Ammon's horn (tissue), 1 donor: ENCODE data around the gene MTRF1.
A peak's percentile ranks its signal among the peaks of the same experiment; 100 is the strongest.
"Not testable (repeated sequence)": the region's sequence is repeated elsewhere in the genome, so short reads cannot be mapped to it uniquely, and the experiment has no call there.

Experiments
- DNase-seq: peaks from one replicate; pipeline ENCODE4 v3.0.0-alpha.2; 2016; ENCODE audit warnings: low spot score

MTRF1 gene

DNA sequence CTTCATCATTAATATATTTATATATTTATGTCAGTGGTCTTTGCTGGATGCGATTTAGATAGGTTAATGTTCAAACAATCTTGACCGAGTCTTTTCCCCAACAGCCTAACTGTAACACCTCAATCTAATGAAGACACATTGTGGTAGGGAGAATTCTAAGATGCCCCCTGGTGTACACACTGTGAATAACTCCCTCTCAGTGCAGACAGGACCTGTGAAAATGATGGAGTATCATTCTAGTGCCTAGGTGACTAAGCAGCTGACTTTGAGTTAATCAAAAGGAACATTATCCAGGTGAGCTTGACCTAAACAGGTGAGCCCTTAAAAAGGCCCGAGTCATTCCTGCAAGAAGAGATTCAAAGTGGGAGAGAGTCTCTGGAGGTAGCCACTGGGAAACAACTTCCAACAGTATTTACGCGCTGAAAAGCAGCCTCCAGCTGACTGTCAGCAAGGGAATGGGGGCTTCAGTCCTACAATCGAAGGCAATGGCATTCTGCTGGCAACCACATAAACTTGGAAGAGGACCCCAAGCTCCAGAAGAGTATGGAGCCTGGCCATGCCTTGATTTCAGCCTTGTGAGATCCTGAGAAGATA is 41.0 kb downstream of the MTRF1 start:
- peak; percentile 58 for DNase-seq

DNA sequence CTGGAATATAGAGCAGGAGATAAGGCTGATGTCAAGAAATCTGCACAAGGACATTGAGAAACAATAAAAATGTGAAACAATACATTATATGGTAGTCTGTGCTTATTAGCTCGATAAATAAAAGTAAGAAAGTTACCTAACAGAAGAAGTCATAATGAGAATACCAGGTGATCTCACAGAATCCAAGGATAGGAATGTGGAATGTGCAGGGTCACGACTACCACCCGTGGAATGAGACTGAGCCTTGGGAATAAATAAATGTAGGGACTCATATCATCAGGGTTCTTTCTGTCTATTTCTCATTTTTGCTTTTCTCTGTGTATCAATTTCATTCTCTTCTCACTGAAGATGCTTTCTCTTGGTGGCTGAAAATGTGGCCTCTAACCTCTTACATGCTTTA is 43.0 kb downstream of the MTRF1 start:
- no peak for DNase-seq

- DNase-seq, result no peak
Measured at GRCh38 chr13:41216160-41216559, 47.2 kb downstream of the MTRF1 start.

GRCh38 chr13:41213919-41214318 is 49.5 kb downstream of the MTRF1 start:
- no peak for DNase-seq

DNA sequence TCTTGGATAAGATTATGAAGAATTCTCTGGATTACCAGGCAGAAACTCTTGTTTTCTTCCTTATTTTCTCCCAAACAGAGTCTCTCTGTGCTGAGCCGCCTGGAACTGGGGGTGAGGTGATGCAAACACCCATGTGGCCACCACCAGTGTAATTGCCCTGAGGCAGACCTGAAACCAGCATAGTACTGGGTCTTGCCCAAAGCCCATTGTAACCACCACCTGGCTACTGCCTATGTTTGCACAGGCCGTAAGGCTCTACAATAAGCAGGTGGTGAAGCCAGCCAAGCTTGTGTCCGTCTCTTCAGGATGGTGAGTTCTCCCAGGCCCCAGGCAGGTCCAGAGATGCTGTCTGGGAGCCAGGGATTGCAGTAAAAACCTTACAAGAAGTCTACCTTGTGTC is 50.1 kb downstream of the MTRF1 start:
- no peak for DNase-seq

- no peak for DNase-seq
Measured at GRCh38 chr13:41212881-41213280, 50.5 kb downstream of the MTRF1 start.

DNA sequence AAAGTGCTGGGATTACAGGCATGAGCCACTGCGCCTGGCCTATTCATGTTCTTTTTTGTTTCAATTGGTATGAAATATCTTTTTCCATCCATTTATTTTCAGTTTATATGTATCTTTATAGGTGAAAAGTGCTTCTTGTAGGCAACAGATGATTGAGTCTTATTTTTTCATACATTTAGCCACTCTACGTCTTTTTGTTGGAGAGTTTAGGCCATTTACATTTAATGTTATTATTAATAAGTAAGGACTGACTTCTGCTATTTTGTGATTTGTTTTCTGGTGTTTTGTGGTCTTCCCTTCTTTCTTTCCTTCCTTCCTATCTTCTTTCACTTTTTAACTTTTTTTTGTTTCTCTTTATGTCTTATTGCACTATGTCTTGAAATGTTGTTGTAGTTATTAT is 52.3 kb downstream of the MTRF1 start:
- no peak for DNase-seq

- DNase-seq, result no peak
Measured at GRCh38 chr13:41206467-41206866, 56.9 kb downstream of the MTRF1 start.

- DNase-seq, result no peak
Measured at GRCh38 chr13:41203810-41204209, 59.6 kb downstream of the MTRF1 start.

DNA sequence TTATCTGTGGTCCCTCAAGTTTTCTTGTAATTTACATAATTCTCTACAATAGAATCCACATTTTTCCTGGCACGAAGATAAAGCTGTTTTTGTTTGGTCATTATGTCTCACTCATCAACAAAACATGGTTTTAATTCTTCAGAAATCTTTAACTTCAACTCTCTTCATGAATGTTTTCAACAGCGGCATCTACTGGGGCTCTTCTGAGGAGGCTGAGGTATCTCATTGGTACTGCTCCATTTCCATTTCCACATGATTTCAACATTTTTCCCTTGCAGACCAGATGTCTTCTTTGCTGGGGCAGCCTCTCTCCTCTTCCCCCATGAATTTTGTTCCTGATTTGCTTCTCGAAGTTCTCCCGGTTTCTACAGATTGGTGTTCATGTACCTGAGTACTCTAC is 63.2 kb downstream of the MTRF1 start:
- DNase-seq, result no peak

GRCh38 chr13:41199526-41199925 is 63.9 kb downstream of the MTRF1 start:
- no peak for DNase-seq

GRCh38 chr13:41199079-41199478 is 64.3 kb downstream of the MTRF1 start:
- no peak for DNase-seq

GRCh38 chr13:41196620-41197019 is 66.8 kb downstream of the MTRF1 start:
- no peak for DNase-seq

DNA sequence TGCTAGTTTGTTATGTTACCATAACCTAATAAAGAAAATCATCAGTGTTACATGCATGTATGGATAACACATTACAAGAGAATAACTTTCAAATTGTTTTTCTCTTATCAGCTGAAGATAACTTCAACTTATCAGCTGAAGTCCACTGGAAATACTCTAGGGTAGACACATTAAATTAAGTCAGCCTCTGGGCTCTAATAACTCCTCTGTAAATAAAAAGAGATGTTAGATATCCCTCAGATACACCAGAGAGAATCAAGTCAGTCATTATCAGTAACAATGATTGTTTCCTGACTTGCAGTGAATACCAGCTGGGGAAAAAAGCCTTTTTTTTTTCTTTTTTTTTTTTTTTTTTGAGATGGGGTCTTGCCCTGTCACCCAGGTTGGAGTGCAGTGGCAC is 67.4 kb downstream of the MTRF1 start:
- no peak for DNase-seq

DNA sequence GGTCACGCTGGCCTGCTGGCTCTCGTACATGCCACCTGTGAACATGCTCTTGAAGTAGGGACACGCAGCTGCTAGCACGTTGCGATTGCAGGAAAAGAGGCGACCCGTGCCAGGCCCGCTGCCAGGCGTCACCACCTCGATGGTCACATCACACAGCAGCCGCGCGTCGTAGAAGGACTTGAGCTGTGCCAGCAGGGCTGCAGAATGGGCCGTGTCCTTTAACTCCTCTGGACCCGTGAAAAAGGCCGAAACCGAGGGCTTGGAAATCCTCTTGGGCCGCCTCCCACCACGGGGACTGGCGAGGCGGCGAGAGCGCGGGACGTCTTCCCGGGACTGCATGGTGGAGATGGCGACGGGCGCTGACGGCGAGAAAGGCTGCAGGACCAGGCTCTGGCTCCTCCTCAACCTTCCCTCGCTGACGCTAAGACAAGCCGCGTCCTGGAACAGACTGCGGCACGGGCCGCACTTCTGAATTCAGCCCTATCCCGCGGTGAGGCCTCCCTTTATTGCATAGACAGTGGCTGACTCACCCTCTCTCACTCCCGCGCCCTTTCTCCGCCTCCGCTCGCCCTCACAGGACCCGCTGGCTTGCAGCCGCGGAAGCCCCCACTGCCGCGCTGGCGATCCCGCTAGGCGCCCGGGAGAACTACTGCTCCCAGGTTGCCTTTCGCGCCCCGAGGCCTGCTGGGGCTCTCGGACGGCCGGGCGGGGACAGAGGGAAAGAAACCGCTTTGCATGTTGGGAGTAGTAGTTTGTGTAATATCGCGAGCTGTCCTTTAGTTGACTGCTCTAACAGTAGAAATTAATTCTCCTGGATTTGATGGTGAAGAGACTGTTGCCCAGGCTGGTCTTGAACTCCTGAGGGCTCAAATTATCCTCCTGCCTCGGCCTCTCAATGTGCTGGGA is 69.2 kb downstream of the MTRF1 start, which contains the start of gene KBTBD7:
TSS of gene KBTBD7 (minus strand) at position 651 of the 906 bp plus-strand sequence. CDS start at position 339, 312 bp downstream.
- peak; percentile 96 for DNase-seq

GRCh38 chr13:41193469-41193868 is 69.9 kb downstream of the MTRF1 start:
- peak; percentile 2 for DNase-seq

- DNase-seq, result no peak
Measured at GRCh38 chr13:41188584-41188983, 74.8 kb downstream of the MTRF1 start.

DNA sequence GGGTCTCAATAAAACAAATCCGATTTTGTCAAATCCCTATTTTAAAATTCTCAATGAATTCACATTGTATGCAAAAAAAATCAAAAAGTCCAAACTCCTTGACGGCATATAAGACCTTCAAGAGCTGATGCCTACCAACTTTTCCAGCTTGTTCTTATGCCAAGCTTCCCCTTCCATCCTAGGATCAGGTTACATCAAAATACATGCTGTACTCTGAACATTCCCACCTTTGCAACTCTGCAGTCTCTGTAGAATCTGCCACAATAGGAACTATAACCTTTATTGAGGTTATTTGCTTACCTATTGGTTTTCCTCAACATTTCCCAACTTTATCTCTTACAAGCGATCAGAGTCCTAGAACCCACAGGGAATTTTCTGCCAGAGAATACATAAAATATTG is 76.9 kb downstream of the MTRF1 start:
- no peak for DNase-seq

- DNase-seq, result no peak
Measured at GRCh38 chr13:41182231-41182630, 81.1 kb downstream of the MTRF1 start.

DNA sequence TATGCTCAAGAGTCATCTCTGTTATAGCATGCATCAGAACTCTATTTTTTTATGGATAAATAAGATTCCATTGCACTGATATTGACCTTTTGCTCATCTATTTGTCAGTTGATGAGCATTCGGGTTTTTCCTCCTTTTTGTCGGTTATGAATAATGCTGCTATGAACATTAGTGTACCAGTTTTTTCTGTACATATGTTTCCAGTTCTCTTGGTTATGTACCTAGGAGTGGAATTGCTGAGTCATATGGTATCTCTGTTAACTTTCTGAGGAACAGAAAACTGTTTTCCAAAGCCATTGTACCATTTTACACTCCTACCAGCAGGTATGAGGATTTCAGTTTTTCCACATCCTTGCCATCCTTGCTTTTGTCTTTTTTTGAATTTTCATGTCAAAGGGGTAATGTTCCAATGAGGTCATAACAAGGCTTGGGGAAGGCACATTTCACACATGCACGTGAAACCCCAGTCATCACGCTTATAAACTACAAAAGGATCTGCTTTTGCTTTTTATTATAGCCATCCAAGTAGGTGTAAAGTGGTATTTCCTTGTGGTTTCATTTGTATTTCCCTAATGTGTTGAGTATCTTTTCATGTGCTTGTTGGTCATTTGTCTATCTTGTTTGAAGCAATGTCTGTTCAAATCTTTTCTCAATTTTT is 83.7 kb downstream of the MTRF1 start:
- DNase-seq, result no peak

- DNase-seq, result no peak
Measured at GRCh38 chr13:41178040-41178439, 85.3 kb downstream of the MTRF1 start.

- DNase-seq, result no peak
Measured at GRCh38 chr13:41177616-41178015, 85.8 kb downstream of the MTRF1 start.

DNA sequence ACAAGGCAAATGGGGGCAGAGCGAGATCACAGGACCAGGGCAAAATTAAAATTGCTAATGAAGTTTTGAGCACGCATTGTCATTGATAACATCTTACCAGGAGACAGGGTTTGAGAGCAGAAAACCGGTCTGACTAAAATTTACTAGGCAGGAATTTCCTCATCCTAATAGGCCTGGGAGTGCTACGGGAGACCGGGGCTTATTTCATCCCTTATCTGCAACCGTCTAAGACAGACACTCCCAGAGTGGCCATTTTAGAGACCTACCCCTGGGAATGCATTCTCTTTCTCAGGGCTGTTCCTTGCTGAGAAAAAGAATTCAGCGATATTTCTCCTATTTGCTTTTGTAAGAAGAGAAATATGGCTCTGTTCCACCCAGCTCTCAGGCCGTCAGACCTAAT is 87.8 kb downstream of the MTRF1 start:
- not testable (repeated sequence) for DNase-seq
